ENCODE data around the gene TMOD1. TPM values are rescaled to one million over a fixed set of nuclear protein-coding genes. Genes with fewer than 3 reads are reported as not detected.

The TMOD1 gene
- total RNA-seq, 2 donors from 2014 or later, result 44.0 to 77.6 TPM

- Histone ChIP-seq H3K27ac (no peak overlapping the region), H3K27me3 (replicated peaks; ENCODE audit: insufficient read depth) (no peaks in the 10 kb centered on the region), H3K4me3 (no peak overlapping the region), H3K4me1 (ENCODE audit: control insufficient read depth in 1 of 2, low read depth in 2 of 2) (peaks cover 18 to 38% of the 10 kb centered on the region in 2 donors), H3K9me3 (no peaks in the 10 kb centered on the region), H3K36me3 (peaks cover 42% of the 10 kb centered on the region)
- DNase-seq (ENCODE audit: low spot score) (no peak), ATAC-seq (ENCODE audit: insufficient number of reproducible peaks, low FRiP score, low read depth) (no peak)
- TF ChIP-seq, protein P1, sequence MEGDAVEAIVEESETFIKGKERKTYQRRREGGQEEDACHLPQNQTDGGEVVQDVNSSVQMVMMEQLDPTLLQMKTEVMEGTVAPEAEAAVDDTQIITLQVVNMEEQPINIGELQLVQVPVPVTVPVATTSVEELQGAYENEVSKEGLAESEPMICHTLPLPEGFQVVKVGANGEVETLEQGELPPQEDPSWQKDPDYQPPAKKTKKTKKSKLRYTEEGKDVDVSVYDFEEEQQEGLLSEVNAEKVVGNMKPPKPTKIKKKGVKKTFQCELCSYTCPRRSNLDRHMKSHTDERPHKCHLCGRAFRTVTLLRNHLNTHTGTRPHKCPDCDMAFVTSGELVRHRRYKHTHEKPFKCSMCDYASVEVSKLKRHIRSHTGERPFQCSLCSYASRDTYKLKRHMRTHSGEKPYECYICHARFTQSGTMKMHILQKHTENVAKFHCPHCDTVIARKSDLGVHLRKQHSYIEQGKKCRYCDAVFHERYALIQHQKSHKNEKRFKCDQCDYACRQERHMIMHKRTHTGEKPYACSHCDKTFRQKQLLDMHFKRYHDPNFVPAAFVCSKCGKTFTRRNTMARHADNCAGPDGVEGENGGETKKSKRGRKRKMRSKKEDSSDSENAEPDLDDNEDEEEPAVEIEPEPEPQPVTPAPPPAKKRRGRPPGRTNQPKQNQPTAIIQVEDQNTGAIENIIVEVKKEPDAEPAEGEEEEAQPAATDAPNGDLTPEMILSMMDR (IDR thresholded peaks at IDR 0.05), result no peak
These were observed 67.2 kb downstream of the TMOD1 start for GRCh38 chr9:97568461-97569275.

DNA sequence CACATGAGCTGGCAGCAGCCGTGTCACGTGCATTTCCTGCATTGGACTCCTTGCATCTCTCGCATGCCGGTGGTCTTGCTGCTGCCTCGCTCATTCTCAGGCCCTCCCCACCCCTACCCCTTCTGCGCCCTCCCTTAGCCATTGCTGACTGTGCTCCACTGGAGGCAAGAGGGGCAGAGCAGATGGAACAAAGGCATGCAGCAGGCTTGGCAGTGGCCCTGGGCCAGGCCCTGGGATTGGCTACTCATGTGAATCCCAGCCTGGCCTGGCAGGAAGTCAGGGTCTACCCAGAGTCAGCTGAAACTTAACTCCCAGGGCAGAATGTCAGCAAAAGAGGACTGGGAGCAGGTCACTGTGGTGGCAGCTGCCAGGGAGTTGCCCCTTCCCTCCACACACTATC lies 69.4 kb downstream of the TMOD1 start:
- Histone ChIP-seq H3K9me3 (no peaks in the 10 kb centered on the region), H3K27ac (no peak overlapping the region), H3K4me1 (ENCODE audit: control insufficient read depth in 1 of 2, low read depth in 2 of 2) (peaks cover 6 to 22% of the 10 kb centered on the region in 2 donors), H3K4me3 (no peak overlapping the region), H3K27me3 (replicated peaks; ENCODE audit: insufficient read depth) (no peaks in the 10 kb centered on the region), H3K36me3 (peaks cover 43% of the 10 kb centered on the region)
- ATAC-seq (ENCODE audit: insufficient number of reproducible peaks, low FRiP score, low read depth), result no peak
- no peak for DNase-seq (ENCODE audit: low spot score)
- TF ChIP-seq, protein P1 (IDR thresholded peaks at IDR 0.05), result no peak

GRCh38 chr9:97571664-97572063 lies 70.2 kb downstream of the TMOD1 start:
- Histone ChIP-seq H3K4me1 (ENCODE audit: control insufficient read depth in 1 of 2, low read depth in 2 of 2) (peaks cover 6 to 22% of the 10 kb centered on the region in 2 donors), H3K27ac (peak overlapping the region in 1 of 2 donors; percentile 0), H3K4me3 (no peak overlapping the region), H3K27me3 (replicated peaks; ENCODE audit: insufficient read depth) (no peaks in the 10 kb centered on the region), H3K9me3 (no peaks in the 10 kb centered on the region), H3K36me3 (peaks cover 40% of the 10 kb centered on the region)
- DNase-seq (ENCODE audit: low spot score), result no peak
- ATAC-seq (ENCODE audit: insufficient number of reproducible peaks, low FRiP score, low read depth), result no peak
- TF ChIP-seq, protein P1 (IDR thresholded peaks at IDR 0.05), result no peak

GRCh38 chr9:97572196-97572891 lies 70.9 kb downstream of the TMOD1 start:
- no peaks in the 10 kb centered on the region for H3K9me3 ChIP-seq
- H3K36me3 ChIP-seq, result peaks cover 33% of the 10 kb centered on the region
- TF ChIP-seq, protein P1 (IDR thresholded peaks at IDR 0.05), result no peak
- no peaks in the 10 kb centered on the region for H3K27me3 ChIP-seq (replicated peaks; ENCODE audit: insufficient read depth)
- ATAC-seq (ENCODE audit: insufficient number of reproducible peaks, low FRiP score, low read depth) (no peak), DNase-seq (ENCODE audit: low spot score) (no peak)
- peaks cover 6 to 22% of the 10 kb centered on the region in 2 donors for H3K4me1 ChIP-seq (ENCODE audit: control insufficient read depth in 1 of 2, low read depth in 2 of 2)
- peak overlapping the region in 1 of 2 donors; percentile 47 for H3K27ac ChIP-seq
- no peak overlapping the region for H3K4me3 ChIP-seq

GRCh38 chr9:97572892-97573365 lies 71.5 kb downstream of the TMOD1 start:
- TF ChIP-seq, protein P1 (IDR thresholded peaks at IDR 0.05), result no peak
- no peaks in the 10 kb centered on the region for H3K9me3 ChIP-seq
- H3K4me1 ChIP-seq (ENCODE audit: control insufficient read depth in 1 of 2, low read depth in 2 of 2), result peaks cover 6 to 22% of the 10 kb centered on the region in 2 donors
- peak overlapping the region; percentile 12 to 47 for H3K27ac ChIP-seq
- ATAC-seq (ENCODE audit: insufficient number of reproducible peaks, low FRiP score, low read depth) (no peak), DNase-seq (ENCODE audit: low spot score) (no peak)
- H3K36me3 ChIP-seq, result peaks cover 32% of the 10 kb centered on the region
- H3K4me3 ChIP-seq, result no peak overlapping the region
- H3K27me3 ChIP-seq (replicated peaks; ENCODE audit: insufficient read depth), result no peaks in the 10 kb centered on the region
